Measurements from ENCODE around the gene SHROOM3. TPM values are rescaled to one million over a fixed set of nuclear protein-coding genes. Genes with fewer than 3 reads are reported as not detected.

The SHROOM3 gene
- total RNA-seq, 4 donors from 2014 or later: 52.0 to 444 (median 364) TPM

- H3K36me3 ChIP-seq: no peaks in the 10 kb centered on the region
- no peak for DNase-seq
- H3K4me1 ChIP-seq: peaks cover 0 to 11% (median 0%) of the 10 kb centered on the region in 4 donors
- H3K27ac ChIP-seq: no peak overlapping the region
- no peaks in the 10 kb centered on the region for H3K9me3 ChIP-seq
- no peak overlapping the region for H3K4me3 ChIP-seq
- no peaks in the 10 kb centered on the region for H3K27me3 ChIP-seq
- no peak for TF ChIP-seq CTCF (IDR thresholded peaks at IDR 0.05)
- no peak for TF ChIP-seq POLR2A (IDR thresholded peaks at IDR 0.05)
Measured at GRCh38 chr4:76615999-76616398, 181.0 kb downstream of the SHROOM3 start.

- TF ChIP-seq POLR2A (IDR thresholded peaks at IDR 0.05) (no peak), CTCF (IDR thresholded peaks at IDR 0.05) (no peak)
- Histone ChIP-seq H3K4me3 (no peak overlapping the region), H3K9me3 (no peaks in the 10 kb centered on the region), H3K27ac (no peak overlapping the region), H3K4me1 (peaks cover 0 to 16% (median 0%) of the 10 kb centered on the region in 4 donors), H3K36me3 (no peaks in the 10 kb centered on the region), H3K27me3 (no peaks in the 10 kb centered on the region)
- no peak for DNase-seq
Measured at GRCh38 chr4:76616526-76616925, 181.5 kb downstream of the SHROOM3 start.

- Histone ChIP-seq H3K9me3 (no peaks in the 10 kb centered on the region), H3K27ac (peak overlapping the region in 2 of 4 donors; percentile 67 to 76), H3K4me1 (peaks cover 0 to 26% (median 0%) of the 10 kb centered on the region in 4 donors), H3K27me3 (no peaks in the 10 kb centered on the region), H3K36me3 (no peaks in the 10 kb centered on the region), H3K4me3 (no peak overlapping the region)
- TF ChIP-seq POLR2A (IDR thresholded peaks at IDR 0.05): no peak
- no peak for TF ChIP-seq CTCF (IDR thresholded peaks at IDR 0.05)
- DNase-seq: peak in 1 of 3 donors; percentile 55
Measured at GRCh38 chr4:76620723-76621468, 185.9 kb downstream of the SHROOM3 start.

GRCh38 chr4:76622126-76622525 is 187.1 kb downstream of the SHROOM3 start:
- Histone ChIP-seq H3K4me3 (no peak overlapping the region), H3K27me3 (no peaks in the 10 kb centered on the region), H3K9me3 (no peaks in the 10 kb centered on the region), H3K4me1 (peaks cover 0 to 26% (median 0%) of the 10 kb centered on the region in 4 donors), H3K27ac (peak overlapping the region in 2 of 4 donors; percentile 8 to 76), H3K36me3 (no peaks in the 10 kb centered on the region)
- TF ChIP-seq CTCF (IDR thresholded peaks at IDR 0.05) (no peak), POLR2A (IDR thresholded peaks at IDR 0.05) (no peak)
- DNase-seq: no peak

GRCh38 chr4:76622717-76623116 is 187.7 kb downstream of the SHROOM3 start:
- H3K9me3 ChIP-seq: no peaks in the 10 kb centered on the region
- H3K27me3 ChIP-seq: no peaks in the 10 kb centered on the region
- H3K4me1 ChIP-seq: peaks cover 0 to 26% (median 0%) of the 10 kb centered on the region in 4 donors
- DNase-seq: no peak
- no peaks in the 10 kb centered on the region for H3K36me3 ChIP-seq
- H3K27ac ChIP-seq: peak overlapping the region in 1 of 4 donors; percentile 76
- no peak overlapping the region for H3K4me3 ChIP-seq
- TF ChIP-seq POLR2A (IDR thresholded peaks at IDR 0.05) (no peak), CTCF (IDR thresholded peaks at IDR 0.05) (no peak)

All from Peyer's patch (tissue), 4 donors.